GM23338 (cell line): Measurements from ENCODE around the gene CFAP410. TPM values are rescaled to one million over a fixed set of nuclear protein-coding genes. Genes with fewer than 3 reads are reported as not detected.

ENCODE experiments used
- ATAC-seq: fragments of 200-7000 bp; cut with Tn5 transposase; 3 replicates; pipeline ENCODE4 v1.9.1; 2020
- DNase-seq: peaks from one replicate; pipeline ENCODE4 v3.0.0-alpha.2; 2015; ENCODE audit warnings: low spot score
- H2AFZ ChIP-seq: fragments of 200-600 bp; sonication (generic); 2 replicates; pipeline ENCODE4 v1.8.0; 2016; ENCODE audit warnings: antibody characterized with exemption, mild to moderate bottlenecking, moderate library complexity
- H3F3A ChIP-seq: fragments of 200-600 bp; sonication (generic); replicated peaks from 2 replicates; pipeline ENCODE4 v1.8.0; 2017; ENCODE audit warnings: antibody characterized with exemption, mixed run types, low read depth
- H3K27ac ChIP-seq: fragments of 200-600 bp; sonication (generic); 2 replicates; pipeline ENCODE4 v1.6.1; 2016; ENCODE audit warnings: low read depth
- H3K27me3 ChIP-seq: fragments of 200-600 bp; sonication (generic); 2 replicates; pipeline ENCODE4 v1.8.0; 2016; ENCODE audit warnings: mild to moderate bottlenecking, mixed run types, moderate library complexity; ENCODE audit not compliant: insufficient read depth
- H3K36me3 ChIP-seq: fragments of 200-600 bp; sonication (generic); 2 replicates; pipeline ENCODE4 v1.8.0; 2016; ENCODE audit warnings: mild to moderate bottlenecking; ENCODE audit not compliant: insufficient read depth
- H3K4me1 ChIP-seq: fragments of 200-600 bp; sonication (generic); 2 replicates; pipeline ENCODE4 v1.8.0; 2016; ENCODE audit warnings: mild to moderate bottlenecking, moderate library complexity; ENCODE audit not compliant: insufficient read depth
- H3K4me2 ChIP-seq: fragments of 200-600 bp; sonication (generic); 2 replicates; pipeline ENCODE4 v1.7.1; 2017; ENCODE audit warnings: mixed run types
- H3K4me3 ChIP-seq: fragments of 200-600 bp; sonication (generic); 2 replicates; pipeline ENCODE4 v1.6.1; 2016; ENCODE audit warnings: mixed run types
- H3K79me2 ChIP-seq: fragments of 200-600 bp; sonication (generic); replicated peaks from 2 replicates; pipeline ENCODE4 v1.8.0; 2017; ENCODE audit warnings: mild to moderate bottlenecking; ENCODE audit not compliant: insufficient read depth
- H3K9me2 ChIP-seq: fragments of 200-600 bp; sonication (generic); 2 replicates; pipeline ENCODE4 v1.8.0; 2017; ENCODE audit not compliant: insufficient read depth
- H4K20me1 ChIP-seq: fragments of 200-600 bp; sonication (generic); replicated peaks from 2 replicates; pipeline ENCODE4 v1.8.0; 2017; ENCODE audit warnings: mild to moderate bottlenecking; ENCODE audit not compliant: insufficient read depth
- H3K27ac Mint-ChIP-seq: 2 replicates; pipeline ENCODE4 v1.8.0; 2020; ENCODE audit warnings: inconsistent platforms, mild to moderate bottlenecking, moderate library complexity, mixed read lengths
- H3K27me3 Mint-ChIP-seq: 3 replicates; pipeline ENCODE4 v1.8.0; 2022; ENCODE audit warnings: low read depth, mild to moderate bottlenecking, moderate library complexity, mixed read lengths, inconsistent platforms; ENCODE audit not compliant: insufficient read depth, poor library complexity
- H3K36me3 Mint-ChIP-seq: 3 replicates; pipeline ENCODE4 v1.8.0; 2021; ENCODE audit warnings: low read depth, mild to moderate bottlenecking, inconsistent platforms, moderate library complexity, mixed read lengths
- H3K4me1 Mint-ChIP-seq: 3 replicates; pipeline ENCODE4 v1.8.0; 2020; ENCODE audit warnings: mild to moderate bottlenecking, inconsistent platforms, mixed read lengths
- H3K4me3 Mint-ChIP-seq: 3 replicates; pipeline ENCODE4 v1.8.0; 2021; ENCODE audit warnings: moderate library complexity, mild to moderate bottlenecking, inconsistent platforms, mixed read lengths
- H3K9me3 Mint-ChIP-seq: 3 replicates; pipeline ENCODE4 v1.8.0; 2020; ENCODE audit warnings: moderate library complexity, mild to moderate bottlenecking, inconsistent platforms, mixed read lengths
- EZH2 ChIP-seq: fragments of 200-600 bp; sonication (generic); IDR thresholded peaks from one replicate; pipeline ENCODE4 v1.8.0; 2017; ENCODE audit warnings: antibody characterized with exemption, mild to moderate bottlenecking, low read depth; ENCODE audit not compliant: unreplicated experiment
- EZH2phosphoT487 ChIP-seq: fragments of 200-600 bp; sonication (generic); IDR thresholded peaks from one replicate; pipeline ENCODE4 v1.8.1; 2018; ENCODE audit warnings: antibody characterized with exemption; ENCODE audit not compliant: unreplicated experiment
- JUNB ChIP-seq: IDR thresholded peaks from one replicate; pipeline ENCODE4 v1.6.1; 2016; ENCODE audit warnings: antibody characterized with exemption; ENCODE audit not compliant: unreplicated experiment
- NANOG ChIP-seq: IDR thresholded peaks from 2 replicates; pipeline ENCODE4 v1.6.1; 2016; ENCODE audit warnings: antibody characterized with exemption, borderline replicate concordance
- ZNF114 ChIP-seq: fragments of 250-450 bp; sonication (Bioruptor Pico); IDR thresholded peaks from 2 replicates; pipeline ENCODE4 v1.5.0; 2020; ENCODE audit warnings: mild to moderate bottlenecking, moderate library complexity
- ZNF331 ChIP-seq: fragments of 250-450 bp; sonication (Bioruptor Pico); IDR thresholded peaks from 2 replicates; pipeline ENCODE4 v1.5.0; 2020; ENCODE audit warnings: low read depth, mild to moderate bottlenecking, moderate library complexity
- polyA plus RNA-seq: library from polyadenylated mRNA; unstranded; fragments of >200 nt; fragmentation: Nextera tagmentation; extraction: Ambion mirVana; gene quantifications from 2 replicates; pipeline ENCODE4 v1.2.1, GENCODE V29; 2016
- total RNA-seq: library from RNA; depleted of rRNA; stranded (reverse); fragments of >200 nt; shearing (Covaris generic); gene quantifications from 2 replicates; pipeline ENCODE4 v1.2.3, GENCODE V29; 2014
- TF ChIP-seq, protein P1 (sequence below): fragments of 250-450 bp; sonication (Bioruptor Pico); IDR thresholded peaks from 2 replicates; pipeline ENCODE4 v1.5.0; 2020; ENCODE audit warnings: mild to moderate bottlenecking, moderate library complexity
- TF ChIP-seq, protein P2 (sequence below): IDR thresholded peaks from 2 replicates; pipeline ENCODE4 v1.6.1; 2016; ENCODE audit warnings: antibody characterized with exemption
- TF ChIP-seq, protein P3 (sequence below): IDR thresholded peaks from one replicate; pipeline ENCODE4 v1.6.1; 2018; ENCODE audit warnings: antibody characterized with exemption; ENCODE audit not compliant: unreplicated experiment

The CFAP410 gene
- total and polyA plus RNA-seq, 2 experiments from 2014 or later = 11.0 to 24.0 TPM

DNA sequence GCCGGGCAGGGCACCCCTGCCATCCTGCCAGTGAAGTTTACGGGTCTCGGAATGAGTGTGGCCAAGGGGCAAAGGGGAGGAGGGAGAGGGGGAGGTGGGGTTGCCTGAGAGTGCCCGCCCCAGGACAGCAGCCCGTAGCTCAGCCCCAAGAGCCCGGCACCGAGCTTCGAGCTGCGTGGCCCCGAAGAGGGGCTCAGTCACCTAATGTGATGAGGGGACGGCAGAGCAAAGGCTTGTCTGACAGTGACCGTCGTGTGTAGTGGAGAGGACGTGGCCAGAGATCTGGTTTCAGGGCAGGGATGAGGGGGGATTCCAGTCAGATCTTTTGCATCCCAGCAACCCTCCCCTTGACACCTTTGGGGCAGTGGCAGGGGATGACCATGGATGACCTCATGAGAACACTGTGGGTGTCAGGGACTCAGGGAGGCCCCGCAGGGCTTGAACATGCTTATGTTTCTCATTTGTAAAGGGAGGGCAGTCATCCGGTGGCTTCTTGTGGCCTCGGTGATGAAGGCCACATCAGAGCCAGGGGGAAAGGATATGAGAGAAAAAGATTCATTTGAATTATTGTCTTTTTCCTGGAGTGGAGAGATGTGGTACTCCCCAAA, 13.2 kb upstream of the CFAP410 start:
- H3K36me3 ChIP-seq = no peaks in the 10 kb centered on the region
- H3K27me3 ChIP-seq = peaks cover 36% of the 10 kb centered on the region
- DNase-seq (no peak), ATAC-seq (no peak)
- H4K20me1 ChIP-seq = no peaks in the 10 kb centered on the region
- Mint-ChIP-seq H3K9me3 (no peaks in the 10 kb centered on the region), H3K36me3 (no peaks in the 10 kb centered on the region), H3K27ac (no peak overlapping the region), H3K27me3 (peaks cover 30% of the 10 kb centered on the region), H3K4me3 (no peak overlapping the region), H3K4me1 (no peaks in the 10 kb centered on the region; the same call in 2 of the 3 replicates)
- H3K4me2 ChIP-seq = no peak overlapping the region
- no peak for TF ChIP-seq EZH2phosphoT487
- TF ChIP-seq, protein P1, sequence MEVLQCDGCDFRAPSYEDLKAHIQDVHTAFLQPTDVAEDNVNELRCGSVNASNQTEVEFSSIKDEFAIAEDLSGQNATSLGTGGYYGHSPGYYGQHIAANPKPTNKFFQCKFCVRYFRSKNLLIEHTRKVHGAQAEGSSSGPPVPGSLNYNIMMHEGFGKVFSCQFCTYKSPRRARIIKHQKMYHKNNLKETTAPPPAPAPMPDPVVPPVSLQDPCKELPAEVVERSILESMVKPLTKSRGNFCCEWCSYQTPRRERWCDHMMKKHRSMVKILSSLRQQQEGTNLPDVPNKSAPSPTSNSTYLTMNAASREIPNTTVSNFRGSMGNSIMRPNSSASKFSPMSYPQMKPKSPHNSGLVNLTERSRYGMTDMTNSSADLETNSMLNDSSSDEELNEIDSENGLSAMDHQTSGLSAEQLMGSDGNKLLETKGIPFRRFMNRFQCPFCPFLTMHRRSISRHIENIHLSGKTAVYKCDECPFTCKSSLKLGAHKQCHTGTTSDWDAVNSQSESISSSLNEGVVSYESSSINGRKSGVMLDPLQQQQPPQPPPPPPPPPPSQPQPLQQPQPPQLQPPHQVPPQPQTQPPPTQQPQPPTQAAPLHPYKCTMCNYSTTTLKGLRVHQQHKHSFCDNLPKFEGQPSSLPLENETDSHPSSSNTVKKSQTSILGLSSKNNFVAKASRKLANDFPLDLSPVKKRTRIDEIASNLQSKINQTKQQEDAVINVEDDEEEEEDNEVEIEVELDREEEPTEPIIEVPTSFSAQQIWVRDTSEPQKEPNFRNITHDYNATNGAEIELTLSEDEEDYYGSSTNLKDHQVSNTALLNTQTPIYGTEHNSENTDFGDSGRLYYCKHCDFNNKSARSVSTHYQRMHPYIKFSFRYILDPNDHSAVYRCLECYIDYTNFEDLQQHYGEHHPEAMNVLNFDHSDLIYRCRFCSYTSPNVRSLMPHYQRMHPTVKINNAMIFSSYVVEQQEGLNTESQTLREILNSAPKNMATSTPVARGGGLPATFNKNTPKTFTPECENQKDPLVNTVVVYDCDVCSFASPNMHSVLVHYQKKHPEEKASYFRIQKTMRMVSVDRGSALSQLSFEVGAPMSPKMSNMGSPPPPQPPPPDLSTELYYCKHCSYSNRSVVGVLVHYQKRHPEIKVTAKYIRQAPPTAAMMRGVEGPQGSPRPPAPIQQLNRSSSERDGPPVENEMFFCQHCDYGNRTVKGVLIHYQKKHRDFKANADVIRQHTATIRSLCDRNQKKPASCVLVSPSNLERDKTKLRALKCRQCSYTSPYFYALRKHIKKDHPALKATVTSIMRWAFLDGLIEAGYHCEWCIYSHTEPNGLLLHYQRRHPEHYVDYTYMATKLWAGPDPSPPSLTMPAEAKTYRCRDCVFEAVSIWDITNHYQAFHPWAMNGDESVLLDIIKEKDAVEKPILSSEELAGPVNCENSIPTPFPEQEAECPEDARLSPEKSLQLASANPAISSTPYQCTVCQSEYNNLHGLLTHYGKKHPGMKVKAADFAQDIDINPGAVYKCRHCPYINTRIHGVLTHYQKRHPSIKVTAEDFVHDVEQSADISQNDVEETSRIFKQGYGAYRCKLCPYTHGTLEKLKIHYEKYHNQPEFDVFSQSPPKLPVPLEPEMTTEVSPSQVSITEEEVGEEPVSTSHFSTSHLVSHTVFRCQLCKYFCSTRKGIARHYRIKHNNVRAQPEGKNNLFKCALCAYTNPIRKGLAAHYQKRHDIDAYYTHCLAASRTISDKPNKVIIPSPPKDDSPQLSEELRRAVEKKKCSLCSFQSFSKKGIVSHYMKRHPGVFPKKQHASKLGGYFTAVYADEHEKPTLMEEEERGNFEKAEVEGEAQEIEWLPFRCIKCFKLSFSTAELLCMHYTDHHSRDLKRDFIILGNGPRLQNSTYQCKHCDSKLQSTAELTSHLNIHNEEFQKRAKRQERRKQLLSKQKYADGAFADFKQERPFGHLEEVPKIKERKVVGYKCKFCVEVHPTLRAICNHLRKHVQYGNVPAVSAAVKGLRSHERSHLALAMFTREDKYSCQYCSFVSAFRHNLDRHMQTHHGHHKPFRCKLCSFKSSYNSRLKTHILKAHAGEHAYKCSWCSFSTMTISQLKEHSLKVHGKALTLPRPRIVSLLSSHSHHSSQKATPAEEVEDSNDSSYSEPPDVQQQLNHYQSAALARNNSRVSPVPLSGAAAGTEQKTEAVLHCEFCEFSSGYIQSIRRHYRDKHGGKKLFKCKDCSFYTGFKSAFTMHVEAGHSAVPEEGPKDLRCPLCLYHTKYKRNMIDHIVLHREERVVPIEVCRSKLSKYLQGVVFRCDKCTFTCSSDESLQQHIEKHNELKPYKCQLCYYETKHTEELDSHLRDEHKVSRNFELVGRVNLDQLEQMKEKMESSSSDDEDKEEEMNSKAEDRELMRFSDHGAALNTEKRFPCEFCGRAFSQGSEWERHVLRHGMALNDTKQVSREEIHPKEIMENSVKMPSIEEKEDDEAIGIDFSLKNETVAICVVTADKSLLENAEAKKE (CRISPR knock-in tag) = no peak
- TF ChIP-seq NANOG = no peak
- no peak for TF ChIP-seq JUNB
- TF ChIP-seq, protein P2, sequence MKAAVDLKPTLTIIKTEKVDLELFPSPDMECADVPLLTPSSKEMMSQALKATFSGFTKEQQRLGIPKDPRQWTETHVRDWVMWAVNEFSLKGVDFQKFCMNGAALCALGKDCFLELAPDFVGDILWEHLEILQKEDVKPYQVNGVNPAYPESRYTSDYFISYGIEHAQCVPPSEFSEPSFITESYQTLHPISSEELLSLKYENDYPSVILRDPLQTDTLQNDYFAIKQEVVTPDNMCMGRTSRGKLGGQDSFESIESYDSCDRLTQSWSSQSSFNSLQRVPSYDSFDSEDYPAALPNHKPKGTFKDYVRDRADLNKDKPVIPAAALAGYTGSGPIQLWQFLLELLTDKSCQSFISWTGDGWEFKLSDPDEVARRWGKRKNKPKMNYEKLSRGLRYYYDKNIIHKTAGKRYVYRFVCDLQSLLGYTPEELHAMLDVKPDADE = no peak
- TF ChIP-seq ZNF331 (CRISPR knock-in tag) = no peak
- no peak for TF ChIP-seq EZH2
- TF ChIP-seq, protein P3, sequence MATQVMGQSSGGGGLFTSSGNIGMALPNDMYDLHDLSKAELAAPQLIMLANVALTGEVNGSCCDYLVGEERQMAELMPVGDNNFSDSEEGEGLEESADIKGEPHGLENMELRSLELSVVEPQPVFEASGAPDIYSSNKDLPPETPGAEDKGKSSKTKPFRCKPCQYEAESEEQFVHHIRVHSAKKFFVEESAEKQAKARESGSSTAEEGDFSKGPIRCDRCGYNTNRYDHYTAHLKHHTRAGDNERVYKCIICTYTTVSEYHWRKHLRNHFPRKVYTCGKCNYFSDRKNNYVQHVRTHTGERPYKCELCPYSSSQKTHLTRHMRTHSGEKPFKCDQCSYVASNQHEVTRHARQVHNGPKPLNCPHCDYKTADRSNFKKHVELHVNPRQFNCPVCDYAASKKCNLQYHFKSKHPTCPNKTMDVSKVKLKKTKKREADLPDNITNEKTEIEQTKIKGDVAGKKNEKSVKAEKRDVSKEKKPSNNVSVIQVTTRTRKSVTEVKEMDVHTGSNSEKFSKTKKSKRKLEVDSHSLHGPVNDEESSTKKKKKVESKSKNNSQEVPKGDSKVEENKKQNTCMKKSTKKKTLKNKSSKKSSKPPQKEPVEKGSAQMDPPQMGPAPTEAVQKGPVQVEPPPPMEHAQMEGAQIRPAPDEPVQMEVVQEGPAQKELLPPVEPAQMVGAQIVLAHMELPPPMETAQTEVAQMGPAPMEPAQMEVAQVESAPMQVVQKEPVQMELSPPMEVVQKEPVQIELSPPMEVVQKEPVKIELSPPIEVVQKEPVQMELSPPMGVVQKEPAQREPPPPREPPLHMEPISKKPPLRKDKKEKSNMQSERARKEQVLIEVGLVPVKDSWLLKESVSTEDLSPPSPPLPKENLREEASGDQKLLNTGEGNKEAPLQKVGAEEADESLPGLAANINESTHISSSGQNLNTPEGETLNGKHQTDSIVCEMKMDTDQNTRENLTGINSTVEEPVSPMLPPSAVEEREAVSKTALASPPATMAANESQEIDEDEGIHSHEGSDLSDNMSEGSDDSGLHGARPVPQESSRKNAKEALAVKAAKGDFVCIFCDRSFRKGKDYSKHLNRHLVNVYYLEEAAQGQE = no peak
- TF ChIP-seq ZNF114 = no peak
- no peak overlapping the region for H3K27ac ChIP-seq
- H3K9me2 ChIP-seq = no peaks in the 10 kb centered on the region
- no peaks in the 10 kb centered on the region; the same call in 1 of the 2 replicates for H3K4me1 ChIP-seq
- no peaks in the 10 kb centered on the region for H3K79me2 ChIP-seq
- H3F3A ChIP-seq = no peaks in the 10 kb centered on the region
- H2AFZ ChIP-seq = no peak overlapping the region
- no peak overlapping the region for H3K4me3 ChIP-seq
